ENCODE results near the gene LRRC10B. TPM values are rescaled to one million over a fixed set of nuclear protein-coding genes. Genes with fewer than 3 reads are reported as not detected.

The LRRC10B gene
- total RNA-seq, 1 donor from 2014 or later: not detected

- Histone ChIP-seq H3K27me3 (ENCODE audit: control insufficient read depth, insufficient read depth, low read length) (peaks cover 13% of the 10 kb centered on the region), H3K4me3 (ENCODE audit: low read depth, low read length) (no peak overlapping the region), H3K36me3 (ENCODE audit: control insufficient read depth, insufficient read depth, low read length) (no peaks in the 10 kb centered on the region)
- TF ChIP-seq CTCF (IDR thresholded peaks at IDR 0.05; ENCODE audit: insufficient read depth, low read length, severe bottlenecking): no peak
- DNase-seq (ENCODE audit: low read depth): no peak
- FAIRE-seq: no peak
Observed at GRCh38 chr11:61553373-61554171, 45.0 kb downstream of the LRRC10B start.

- peak; percentile 83 for FAIRE-seq
- H3K4me3 ChIP-seq (ENCODE audit: low read depth, low read length): no peak overlapping the region
- H3K27me3 ChIP-seq (ENCODE audit: control insufficient read depth, insufficient read depth, low read length): peaks cover 13% of the 10 kb centered on the region
- no peaks in the 10 kb centered on the region for H3K36me3 ChIP-seq (ENCODE audit: control insufficient read depth, insufficient read depth, low read length)
- TF ChIP-seq CTCF (IDR thresholded peaks at IDR 0.05; ENCODE audit: insufficient read depth, low read length, severe bottlenecking): no peak
- DNase-seq (ENCODE audit: low read depth): peak; percentile 53
Observed at GRCh38 chr11:61554172-61554988, 45.8 kb downstream of the LRRC10B start.

GRCh38 chr11:61555051-61555969, 46.8 kb downstream of the LRRC10B start:
- Histone ChIP-seq H3K36me3 (ENCODE audit: control insufficient read depth, insufficient read depth, low read length) (no peaks in the 10 kb centered on the region), H3K27me3 (ENCODE audit: control insufficient read depth, insufficient read depth, low read length) (peaks cover 17% of the 10 kb centered on the region), H3K4me3 (ENCODE audit: low read depth, low read length) (no peak overlapping the region)
- peak; percentile 25 for TF ChIP-seq CTCF (IDR thresholded peaks at IDR 0.05; ENCODE audit: insufficient read depth, low read length, severe bottlenecking)
- DNase-seq (ENCODE audit: low read depth) (no peak), FAIRE-seq (no peak)

- TF ChIP-seq CTCF (IDR thresholded peaks at IDR 0.05; ENCODE audit: insufficient read depth, low read length, severe bottlenecking): no peak
- H3K27me3 ChIP-seq (ENCODE audit: control insufficient read depth, insufficient read depth, low read length): peaks cover 18% of the 10 kb centered on the region
- H3K4me3 ChIP-seq (ENCODE audit: low read depth, low read length): no peak overlapping the region
- H3K36me3 ChIP-seq (ENCODE audit: control insufficient read depth, insufficient read depth, low read length): no peaks in the 10 kb centered on the region
- DNase-seq (ENCODE audit: low read depth) (no peak), FAIRE-seq (no peak)
Observed at GRCh38 chr11:61555978-61556377, 47.4 kb downstream of the LRRC10B start.

- Histone ChIP-seq H3K4me3 (ENCODE audit: low read depth, low read length) (no peak overlapping the region), H3K27me3 (ENCODE audit: control insufficient read depth, insufficient read depth, low read length) (peaks cover 18% of the 10 kb centered on the region), H3K36me3 (ENCODE audit: control insufficient read depth, insufficient read depth, low read length) (no peaks in the 10 kb centered on the region)
- TF ChIP-seq CTCF (IDR thresholded peaks at IDR 0.05; ENCODE audit: insufficient read depth, low read length, severe bottlenecking): no peak
- DNase-seq (ENCODE audit: low read depth) (no peak), FAIRE-seq (no peak)
Observed at GRCh38 chr11:61556621-61557020, 48.1 kb downstream of the LRRC10B start.

Other genes starting within 250 kb of the LRRC10B start
- 0.26 TPM in 2 replicates for gene VWCE, start 213.4 kb upstream of the LRRC10B start, total RNA-seq
- 154 and 228 TPM in 2 replicates for gene DDB1, start 175.6 kb upstream of the LRRC10B start, total RNA-seq
- gene TKFC, start 175.5 kb upstream of the LRRC10B start, total RNA-seq: 22.3 and 22.9 TPM in 2 replicates
- 30.8 and 36.1 TPM in 2 replicates for gene CYB561A3, start 146.9 kb upstream of the LRRC10B start, total RNA-seq
- 10.0 and 12.7 TPM in 2 replicates for gene TMEM138, start 146.4 kb upstream of the LRRC10B start, total RNA-seq
- 6.1 and 9.2 TPM in 2 replicates for gene TMEM216, start 116.2 kb upstream of the LRRC10B start, total RNA-seq
- gene CPSF7, start 78.8 kb upstream of the LRRC10B start, total RNA-seq: 10.8 and 11.9 TPM in 2 replicates
- gene SDHAF2, start 78.6 kb upstream of the LRRC10B start, total RNA-seq: 35.3 and 51.3 TPM in 2 replicates
- gene SYT7, start 72.3 kb downstream of the LRRC10B start, total RNA-seq: 21.1 and 34.4 TPM in 2 replicates
- gene DAGLA, start 171.6 kb downstream of the LRRC10B start, total RNA-seq: under 0.01 and 0.13 TPM in 2 replicates
- gene MYRF, start 243.9 kb downstream of the LRRC10B start, total RNA-seq: under 0.01 and 0.13 TPM in 2 replicates

All from bronchial epithelial cell (primary cell).